ENCODE results near the gene STAC2. TPM values are rescaled to one million over a fixed set of nuclear protein-coding genes. Genes with fewer than 3 reads are reported as not detected.

STAC2 gene
- total RNA-seq, 1 experiment from 2014 or later: 0.17 TPM

DNA sequence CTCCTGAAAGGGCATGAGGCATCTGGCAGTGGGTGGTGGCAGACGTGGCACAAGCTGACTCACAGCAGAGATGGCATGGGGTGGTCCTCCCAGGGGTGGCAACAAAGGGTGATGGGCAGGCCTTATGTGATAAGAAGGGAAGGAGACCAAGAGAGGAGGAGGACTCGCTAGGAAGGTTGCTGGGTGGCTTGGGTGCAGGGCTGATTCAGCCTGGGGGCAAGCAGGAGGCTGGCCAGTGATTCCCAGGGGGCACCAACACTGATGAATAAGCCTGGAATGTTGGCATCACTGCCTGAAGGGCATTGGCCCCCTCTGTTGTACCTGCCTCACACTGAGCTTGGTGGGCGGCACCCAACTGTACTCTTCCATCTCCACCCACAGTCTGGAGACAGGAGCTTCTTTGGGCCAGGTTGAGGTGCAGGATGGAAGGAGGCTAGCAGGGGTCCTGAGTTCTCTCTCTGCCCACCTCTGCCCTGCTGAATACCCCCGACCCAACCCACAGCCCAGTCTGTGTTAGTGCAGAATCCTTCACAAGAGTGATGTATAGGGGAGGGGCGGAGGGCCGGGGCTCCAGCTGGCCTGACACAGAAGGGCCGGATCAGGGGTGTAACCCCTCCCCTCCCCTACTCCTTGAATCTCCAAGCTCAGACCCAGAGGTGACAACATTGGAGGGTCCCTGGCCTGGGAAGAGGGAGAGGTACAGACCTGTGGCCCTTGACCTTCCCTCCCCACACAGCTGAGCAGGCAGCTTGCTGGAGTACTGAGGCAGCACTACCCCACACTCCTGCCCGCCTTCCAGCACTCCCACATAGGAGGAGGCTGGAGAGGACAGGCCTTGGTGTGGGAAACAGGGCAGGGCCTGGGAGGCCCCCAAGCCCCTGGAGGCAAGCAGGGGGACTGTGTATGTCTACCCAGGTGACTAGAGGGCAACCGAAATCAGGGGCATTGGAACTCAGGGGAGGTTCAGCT is 2.6 kb downstream of the STAC2 start:
- no peaks in the 10 kb centered on the region for H4K20me1 ChIP-seq (ENCODE audit: insufficient read depth)
- no TSS peak for BruUV-seq (replicated peaks)
- H3K4me2 ChIP-seq: no peak overlapping the region
- H3K4me3 ChIP-seq: no peak overlapping the region
- CTCF ChIA-PET: interaction anchor here (0.6 kb wide), 1 partner anchor 12 kb away, joined by 20 read pairs; no protein-coding TSS in a partner anchor
- H3K36me3 ChIP-seq (ENCODE audit: low read depth): no peaks in the 10 kb centered on the region
- no peaks in the 10 kb centered on the region for H3K79me2 ChIP-seq (ENCODE audit: low read depth)
- H3K27ac ChIP-seq: no peak overlapping the region
- H3K9me2 ChIP-seq (ENCODE audit: insufficient read depth): no peaks in the 10 kb centered on the region
- H2AFZ ChIP-seq: no peak overlapping the region
- intact Hi-C loops (cut with micrococcal nuclease; ENCODE audit: unreplicated experiment): no loop called here
- no peaks in the 10 kb centered on the region for H3K27me3 ChIP-seq (ENCODE audit: insufficient read depth, low read depth)
- POLR2A ChIA-PET (ENCODE audit: unreplicated experiment): no interaction called here
- H3K4me1 ChIP-seq (replicated peaks; ENCODE audit: insufficient read depth): no peaks in the 10 kb centered on the region
- no peak for TF ChIP-seq EZH2 (IDR thresholded peaks at IDR 0.05; ENCODE audit: low read depth)
- TF ChIP-seq, protein P1, sequence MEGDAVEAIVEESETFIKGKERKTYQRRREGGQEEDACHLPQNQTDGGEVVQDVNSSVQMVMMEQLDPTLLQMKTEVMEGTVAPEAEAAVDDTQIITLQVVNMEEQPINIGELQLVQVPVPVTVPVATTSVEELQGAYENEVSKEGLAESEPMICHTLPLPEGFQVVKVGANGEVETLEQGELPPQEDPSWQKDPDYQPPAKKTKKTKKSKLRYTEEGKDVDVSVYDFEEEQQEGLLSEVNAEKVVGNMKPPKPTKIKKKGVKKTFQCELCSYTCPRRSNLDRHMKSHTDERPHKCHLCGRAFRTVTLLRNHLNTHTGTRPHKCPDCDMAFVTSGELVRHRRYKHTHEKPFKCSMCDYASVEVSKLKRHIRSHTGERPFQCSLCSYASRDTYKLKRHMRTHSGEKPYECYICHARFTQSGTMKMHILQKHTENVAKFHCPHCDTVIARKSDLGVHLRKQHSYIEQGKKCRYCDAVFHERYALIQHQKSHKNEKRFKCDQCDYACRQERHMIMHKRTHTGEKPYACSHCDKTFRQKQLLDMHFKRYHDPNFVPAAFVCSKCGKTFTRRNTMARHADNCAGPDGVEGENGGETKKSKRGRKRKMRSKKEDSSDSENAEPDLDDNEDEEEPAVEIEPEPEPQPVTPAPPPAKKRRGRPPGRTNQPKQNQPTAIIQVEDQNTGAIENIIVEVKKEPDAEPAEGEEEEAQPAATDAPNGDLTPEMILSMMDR (conservative IDR thresholded peaks at IDR 0.05): no peak
- no peaks in the 10 kb centered on the region for H3F3A ChIP-seq (ENCODE audit: insufficient read depth, low read depth)
- DNase-seq: peak in 1 of 2 experiments; percentile 51
- H3K9me3 ChIP-seq (ENCODE audit: insufficient read depth, low read depth): no peaks in the 10 kb centered on the region

DNA sequence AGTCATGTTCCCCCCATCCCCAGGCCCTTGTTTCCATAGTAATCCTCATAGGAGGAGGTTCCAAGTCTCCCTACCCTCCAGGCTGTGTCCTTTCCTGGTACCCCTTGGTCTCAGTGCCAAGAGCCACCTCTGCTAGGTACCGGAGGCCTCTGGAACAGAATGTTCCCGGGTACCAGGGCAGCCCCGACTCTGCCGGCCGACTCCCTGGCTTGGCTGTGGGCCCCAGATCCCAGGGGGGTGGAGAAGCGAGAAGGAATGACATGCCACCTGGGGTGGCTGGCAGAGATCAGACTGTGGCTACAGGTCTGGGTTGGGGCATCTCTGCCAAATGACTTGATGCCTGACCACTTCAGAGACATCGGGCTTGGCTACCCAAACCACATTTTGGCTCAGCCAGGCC is 3.6 kb downstream of the STAC2 start:
- H4K20me1 ChIP-seq (ENCODE audit: insufficient read depth): no peaks in the 10 kb centered on the region
- BruUV-seq (replicated peaks): no TSS peak
- H3K4me2 ChIP-seq: no peak overlapping the region
- no peaks in the 10 kb centered on the region for H3F3A ChIP-seq (ENCODE audit: insufficient read depth, low read depth)
- no peaks in the 10 kb centered on the region for H3K79me2 ChIP-seq (ENCODE audit: low read depth)
- no peaks in the 10 kb centered on the region for H3K36me3 ChIP-seq (ENCODE audit: low read depth)
- H3K9me2 ChIP-seq (ENCODE audit: insufficient read depth): no peaks in the 10 kb centered on the region
- TF ChIP-seq, protein P1 (conservative IDR thresholded peaks at IDR 0.05): no peak
- no peak for TF ChIP-seq EZH2 (IDR thresholded peaks at IDR 0.05; ENCODE audit: low read depth)
- ChIA-PET CTCF (no interaction called here), POLR2A (ENCODE audit: unreplicated experiment) (no interaction called here)
- H2AFZ ChIP-seq: no peak overlapping the region
- no peaks in the 10 kb centered on the region for H3K9me3 ChIP-seq (ENCODE audit: insufficient read depth, low read depth)
- no peaks in the 10 kb centered on the region for H3K4me1 ChIP-seq (replicated peaks; ENCODE audit: insufficient read depth)
- no peak for DNase-seq
- H3K4me3 ChIP-seq: no peak overlapping the region
- H3K27me3 ChIP-seq (ENCODE audit: insufficient read depth, low read depth): no peaks in the 10 kb centered on the region
- intact Hi-C loops (cut with micrococcal nuclease; ENCODE audit: unreplicated experiment): no loop called here
- no peak overlapping the region for H3K27ac ChIP-seq

DNA sequence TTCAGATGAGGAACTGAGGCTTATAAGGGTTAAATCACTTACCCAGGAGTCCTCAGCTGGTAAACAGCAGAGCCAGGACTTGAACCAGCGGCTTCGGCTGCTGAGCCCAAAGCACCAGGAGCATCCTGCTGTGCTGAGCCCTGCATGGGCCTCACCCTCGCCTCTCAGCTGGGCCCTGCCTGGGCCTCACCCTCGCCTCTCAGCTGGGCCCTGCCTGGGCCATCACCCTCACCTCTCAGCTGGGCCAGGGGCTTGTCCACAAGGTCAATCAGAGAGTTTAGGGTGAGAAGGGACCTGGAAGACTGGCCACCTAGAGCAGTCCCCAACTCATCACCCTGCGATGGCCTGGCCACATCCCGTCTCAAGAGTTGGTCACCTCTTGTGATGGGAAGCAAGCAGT is 4.2 kb downstream of the STAC2 start:
- intact Hi-C loops (cut with micrococcal nuclease; ENCODE audit: unreplicated experiment): no loop called here
- no peaks in the 10 kb centered on the region for H4K20me1 ChIP-seq (ENCODE audit: insufficient read depth)
- no peaks in the 10 kb centered on the region for H3F3A ChIP-seq (ENCODE audit: insufficient read depth, low read depth)
- H3K9me2 ChIP-seq (ENCODE audit: insufficient read depth): no peaks in the 10 kb centered on the region
- no peaks in the 10 kb centered on the region for H3K79me2 ChIP-seq (ENCODE audit: low read depth)
- H3K27ac ChIP-seq: no peak overlapping the region
- CTCF ChIA-PET: no interaction called here
- H3K36me3 ChIP-seq (ENCODE audit: low read depth): no peaks in the 10 kb centered on the region
- H3K9me3 ChIP-seq (ENCODE audit: insufficient read depth, low read depth): no peaks in the 10 kb centered on the region
- no peak overlapping the region for H3K4me3 ChIP-seq
- no TSS peak for BruUV-seq (replicated peaks)
- DNase-seq: no peak
- H2AFZ ChIP-seq: no peak overlapping the region
- H3K4me1 ChIP-seq (replicated peaks; ENCODE audit: insufficient read depth): no peaks in the 10 kb centered on the region
- no peak overlapping the region for H3K4me2 ChIP-seq
- POLR2A ChIA-PET (ENCODE audit: unreplicated experiment): no interaction called here
- no peaks in the 10 kb centered on the region for H3K27me3 ChIP-seq (ENCODE audit: insufficient read depth, low read depth)
- TF ChIP-seq, protein P1 (conservative IDR thresholded peaks at IDR 0.05): no peak
- TF ChIP-seq EZH2 (IDR thresholded peaks at IDR 0.05; ENCODE audit: low read depth): no peak

All from PC-9 (cell line).